ENCODE measurements around the gene MYO3B.

GRCh38 chr2:170423919-170424318, 246.0 kb downstream of the MYO3B start:
- TF ChIP-seq GATA3 (IDR thresholded peaks at IDR 0.05; ENCODE audit: low read depth, low read length) (no peak), GATA2 (IDR thresholded peaks at IDR 0.05; ENCODE audit: low read depth, low read length) (no peak)
